WTC11 (cell line): ENCODE measurements around the gene TEX51.

Experiments
- MYBL2 ChIP-seq: sonication (generic); formaldehyde crosslinking; IDR thresholded peaks from 2 replicates; pipeline ENCODE4 v1.8.1; 2023; ENCODE audit warnings: mild to moderate bottlenecking, moderate library complexity, missing genetic modification reagents
- TF ChIP-seq, protein P1 (sequence below): sonication (generic); formaldehyde crosslinking; conservative IDR thresholded peaks from 2 replicates; pipeline ENCODE4 v1.8.1; 2022; ENCODE audit warnings: mild to moderate bottlenecking, missing genetic modification reagents

- TF ChIP-seq, protein P1, sequence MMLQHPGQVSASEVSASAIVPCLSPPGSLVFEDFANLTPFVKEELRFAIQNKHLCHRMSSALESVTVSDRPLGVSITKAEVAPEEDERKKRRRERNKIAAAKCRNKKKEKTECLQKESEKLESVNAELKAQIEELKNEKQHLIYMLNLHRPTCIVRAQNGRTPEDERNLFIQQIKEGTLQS (CRISPR knock-in tag) = no peak
- TF ChIP-seq MYBL2 = no peak
Measured at GRCh38 chr2:126908721-126909177, 10.1 kb downstream of the TEX51 start.
